Measurements from ENCODE around the gene KCNQ1OT1. TPM values are rescaled to one million over a fixed set of nuclear protein-coding genes. Genes with fewer than 3 reads are reported as not detected.

Gene KCNQ1OT1
- total and polyA plus RNA-seq, 2 experiments from 2014 or later = 3.1 to 7.9 TPM

- Histone ChIP-seq H3K4me2 (peak overlapping the region; percentile 74), H4K20me1 (ENCODE audit: insufficient read depth, poor library complexity, severe bottlenecking) (peaks cover 100% of the 10 kb centered on the region), H2AFZ (no peak overlapping the region), H3K36me3 (replicated peaks; ENCODE audit: insufficient read depth, low read depth) (no peaks in the 10 kb centered on the region), H3K27ac (peak overlapping the region; percentile 32), H3K9me2 (replicated peaks; ENCODE audit: insufficient read depth) (no peaks in the 10 kb centered on the region), H3K4me1 (ENCODE audit: insufficient read depth) (peaks cover 84% of the 10 kb centered on the region), H3K9me3 (ENCODE audit: low read depth) (no peaks in the 10 kb centered on the region), H3K79me2 (peaks cover 100% of the 10 kb centered on the region), H3K27me3 (no peaks in the 10 kb centered on the region), H3K4me3 (no peak overlapping the region)
- DNase-seq (ENCODE audit: low spot score) = no peak
- TF ChIP-seq EZH2phosphoT487 (IDR thresholded peaks at IDR 0.05; ENCODE audit: low read depth, severe bottlenecking, unreplicated experiment) = no peak
- TF ChIP-seq, protein P1, sequence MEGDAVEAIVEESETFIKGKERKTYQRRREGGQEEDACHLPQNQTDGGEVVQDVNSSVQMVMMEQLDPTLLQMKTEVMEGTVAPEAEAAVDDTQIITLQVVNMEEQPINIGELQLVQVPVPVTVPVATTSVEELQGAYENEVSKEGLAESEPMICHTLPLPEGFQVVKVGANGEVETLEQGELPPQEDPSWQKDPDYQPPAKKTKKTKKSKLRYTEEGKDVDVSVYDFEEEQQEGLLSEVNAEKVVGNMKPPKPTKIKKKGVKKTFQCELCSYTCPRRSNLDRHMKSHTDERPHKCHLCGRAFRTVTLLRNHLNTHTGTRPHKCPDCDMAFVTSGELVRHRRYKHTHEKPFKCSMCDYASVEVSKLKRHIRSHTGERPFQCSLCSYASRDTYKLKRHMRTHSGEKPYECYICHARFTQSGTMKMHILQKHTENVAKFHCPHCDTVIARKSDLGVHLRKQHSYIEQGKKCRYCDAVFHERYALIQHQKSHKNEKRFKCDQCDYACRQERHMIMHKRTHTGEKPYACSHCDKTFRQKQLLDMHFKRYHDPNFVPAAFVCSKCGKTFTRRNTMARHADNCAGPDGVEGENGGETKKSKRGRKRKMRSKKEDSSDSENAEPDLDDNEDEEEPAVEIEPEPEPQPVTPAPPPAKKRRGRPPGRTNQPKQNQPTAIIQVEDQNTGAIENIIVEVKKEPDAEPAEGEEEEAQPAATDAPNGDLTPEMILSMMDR (IDR thresholded peaks at IDR 0.05; ENCODE audit: poor library complexity) = peak; percentile 36
- 82% methylated on average over 3 of the region's 3 CpGs for WGBS (ENCODE audit: low lambda C conversion rate, missing lambda C conversion rate)
Measured at GRCh38 chr11:2691991-2692875, 7.6 kb downstream of the KCNQ1OT1 start.

GRCh38 chr11:2691355-2691761, 8.4 kb downstream of the KCNQ1OT1 start:
- Histone ChIP-seq H3K27ac (peak overlapping the region; percentile 32), H3K4me3 (no peak overlapping the region), H3K9me3 (ENCODE audit: low read depth) (no peaks in the 10 kb centered on the region), H4K20me1 (ENCODE audit: insufficient read depth, poor library complexity, severe bottlenecking) (peaks cover 100% of the 10 kb centered on the region), H3K4me2 (peak overlapping the region; percentile 74), H3K79me2 (peaks cover 100% of the 10 kb centered on the region), H3K27me3 (no peaks in the 10 kb centered on the region), H3K4me1 (ENCODE audit: insufficient read depth) (peaks cover 84% of the 10 kb centered on the region), H3K9me2 (replicated peaks; ENCODE audit: insufficient read depth) (no peaks in the 10 kb centered on the region), H3K36me3 (replicated peaks; ENCODE audit: insufficient read depth, low read depth) (no peaks in the 10 kb centered on the region), H2AFZ (no peak overlapping the region)
- WGBS (ENCODE audit: low lambda C conversion rate, missing lambda C conversion rate) = 59% methylated on average over 3 of the region's 3 CpGs
- no peak for DNase-seq (ENCODE audit: low spot score)
- no peak for TF ChIP-seq EZH2phosphoT487 (IDR thresholded peaks at IDR 0.05; ENCODE audit: low read depth, severe bottlenecking, unreplicated experiment)

DNA sequence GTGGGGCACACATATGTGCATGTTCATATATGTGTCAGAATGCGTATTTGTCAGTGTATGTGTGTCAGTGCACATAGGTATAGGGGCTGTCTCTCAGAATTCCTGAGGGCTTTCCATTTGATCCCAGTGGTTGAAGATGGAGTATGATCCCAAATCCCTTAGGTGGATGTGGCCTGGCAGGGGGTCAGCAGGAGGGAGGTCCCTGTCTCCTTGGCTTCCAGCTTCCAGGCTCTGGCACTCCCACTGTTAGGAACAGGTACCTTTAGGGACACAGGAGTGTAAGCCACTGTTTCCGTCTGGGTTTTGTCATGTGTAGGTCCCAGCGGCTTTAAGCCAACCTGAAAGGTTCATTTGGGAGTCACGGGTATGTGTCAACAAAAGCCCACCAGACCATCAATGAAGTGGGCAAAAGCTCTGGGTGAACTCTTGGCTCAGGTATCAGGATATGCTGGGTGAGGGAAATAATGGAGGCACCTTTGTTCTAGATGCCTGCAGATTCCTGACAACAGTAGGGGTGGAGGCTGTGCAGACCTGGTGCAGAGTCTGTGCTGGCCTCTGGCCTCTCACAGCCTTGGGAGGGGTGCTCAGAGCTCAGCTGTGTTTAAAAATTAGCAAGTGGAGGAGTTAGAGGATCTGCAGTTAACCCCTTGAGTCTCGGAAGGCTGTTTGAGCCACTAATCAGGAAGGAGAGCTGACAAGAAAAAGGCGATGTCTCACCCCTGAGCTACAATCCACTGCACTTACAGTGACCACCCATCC, 9.0 kb downstream of the KCNQ1OT1 start:
- H3K4me2 ChIP-seq = peak overlapping the region; percentile 74
- peak overlapping the region; percentile 32 for H3K27ac ChIP-seq
- no peaks in the 10 kb centered on the region for H3K36me3 ChIP-seq (replicated peaks; ENCODE audit: insufficient read depth, low read depth)
- H2AFZ ChIP-seq = no peak overlapping the region
- 59% methylated on average over 6 of the region's 6 CpGs for WGBS (ENCODE audit: low lambda C conversion rate, missing lambda C conversion rate)
- TF ChIP-seq EZH2 (IDR thresholded peaks at IDR 0.05; ENCODE audit: borderline replicate concordance) (no peak), EZH2phosphoT487 (IDR thresholded peaks at IDR 0.05; ENCODE audit: low read depth, severe bottlenecking, unreplicated experiment) (no peak)
- TF ChIP-seq, protein P1 (IDR thresholded peaks at IDR 0.05; ENCODE audit: poor library complexity) = no peak
- H3K9me2 ChIP-seq (replicated peaks; ENCODE audit: insufficient read depth) = no peaks in the 10 kb centered on the region
- H3K27me3 ChIP-seq = no peaks in the 10 kb centered on the region
- H3K4me3 ChIP-seq = no peak overlapping the region
- DNase-seq (ENCODE audit: low spot score) = no peak
- H3K4me1 ChIP-seq (ENCODE audit: insufficient read depth) = peaks cover 79% of the 10 kb centered on the region
- peaks cover 100% of the 10 kb centered on the region for H4K20me1 ChIP-seq (ENCODE audit: insufficient read depth, poor library complexity, severe bottlenecking)
- H3K79me2 ChIP-seq = peaks cover 100% of the 10 kb centered on the region
- H3K9me3 ChIP-seq (ENCODE audit: low read depth) = no peaks in the 10 kb centered on the region

Measured in hepatocyte (in vitro differentiated cells).